HEK293 (cell line): ENCODE data around the gene SPACA6.

Experiments
- CTCF ChIA-PET: fragments of 350-600 bp; formaldehyde crosslinking; extraction: SDS; loops from one replicate; lab custom pipeline; 2021; ENCODE audit warnings: antibody characterized with exemption; lab: Yijun Ruan, JAX
- POLR2A ChIA-PET: fragments of 300-600 bp; formaldehyde crosslinking; extraction: SDS; loops from one replicate; lab custom pipeline; 2020; ENCODE audit warnings: antibody characterized with exemption, inconsistent platforms; lab: Yijun Ruan, JAX
- H3K27ac ChIP-seq: fragments of 200-500 bp; sonication (Bioruptor generic); 2 replicates; pipeline ENCODE4 v1.5.1; 2014; ENCODE audit warnings: low read depth, low read length, control low read depth, inconsistent platforms; ENCODE audit errors: extremely low read depth
- H3K36me3 ChIP-seq, 2 experiments: fragments of 200-500 bp in 1 of 2; sonication (Bioruptor generic) in 1 of 2; 1 replicate in 1 of 2; 2 replicates in 1 of 2; pipeline ENCODE4 v1.5.1; 2014 to 2017; ENCODE audit warnings: inconsistent platforms in 2 of 2, low read length in 2 of 2; ENCODE audit not compliant: control insufficient read depth in 2 of 2, insufficient read depth in 1 of 2
- H3K4me1 ChIP-seq: fragments of 200-500 bp; sonication (Bioruptor generic); 2 replicates; pipeline ENCODE4 v1.5.1; 2014; ENCODE audit warnings: mild to moderate bottlenecking, low read length, inconsistent platforms; ENCODE audit not compliant: control insufficient read depth, insufficient read depth
- H3K4me3 ChIP-seq: 2 replicates; pipeline ENCODE4 v1.5.1; 2011; ENCODE audit warnings: low read depth, mild to moderate bottlenecking, control low read depth, low read length, moderate library complexity
- H3K9me3 ChIP-seq: fragments of 200-500 bp; sonication (Bioruptor generic); 2 replicates; pipeline ENCODE4 v1.5.1; 2014; ENCODE audit warnings: low read depth, low read length, inconsistent platforms; ENCODE audit not compliant: control insufficient read depth, insufficient read depth
- KLF1 ChIP-seq: fragments of 450-650 bp; formaldehyde crosslinking; IDR thresholded peaks from 2 replicates; pipeline ENCODE4 v1.5.1; 2016; ENCODE audit warnings: missing biosample characterization, missing genetic modification characterization
- RBAK ChIP-seq: fragments of 450-650 bp; formaldehyde crosslinking; IDR thresholded peaks from 2 replicates; pipeline ENCODE4 v1.5.1; 2016; ENCODE audit warnings: missing biosample characterization, missing genetic modification characterization
- ZFP41 ChIP-seq: fragments of 450-650 bp; formaldehyde crosslinking; IDR thresholded peaks from 2 replicates; pipeline ENCODE4 v1.5.1; 2016; ENCODE audit warnings: missing biosample characterization, missing genetic modification characterization, borderline replicate concordance
- ZFP69B ChIP-seq: fragments of 450-650 bp; formaldehyde crosslinking; IDR thresholded peaks from 2 replicates; pipeline ENCODE4 v1.5.1; 2016; ENCODE audit warnings: missing biosample characterization, missing genetic modification characterization
- ZNF16 ChIP-seq: fragments of 450-650 bp; formaldehyde crosslinking; IDR thresholded peaks from 2 replicates; pipeline ENCODE4 v1.5.1; 2016; ENCODE audit warnings: low read depth, missing biosample characterization, missing genetic modification characterization
- ZNF248 ChIP-seq: fragments of 450-650 bp; formaldehyde crosslinking; IDR thresholded peaks from 2 replicates; pipeline ENCODE4 v1.5.1; 2017; ENCODE audit warnings: missing biosample characterization, missing genetic modification characterization
- ZNF274 ChIP-seq, 2 experiments: fragments of 200-500 bp in 1 of 2; fragments of 450-650 bp in 1 of 2; sonication (Bioruptor generic) in 1 of 2; formaldehyde crosslinking in 1 of 2; IDR thresholded peaks; 2 replicates each; pipeline versions ENCODE4 v1.5.1 to v1.6.1; 2014 to 2016; ENCODE audit warnings: borderline replicate concordance in 1 of 2, inconsistent platforms in 1 of 2, low read length in 1 of 2, missing biosample characterization in 1 of 2, missing genetic modification characterization in 1 of 2
- ZNF335 ChIP-seq: fragments of 450-650 bp; formaldehyde crosslinking; conservative IDR thresholded peaks from 2 replicates; pipeline ENCODE4 v1.5.1; 2016; ENCODE audit warnings: missing biosample characterization, missing genetic modification characterization
- ZNF473 ChIP-seq: fragments of 450-650 bp; formaldehyde crosslinking; IDR thresholded peaks from 2 replicates; pipeline ENCODE4 v1.5.1; 2017; ENCODE audit warnings: missing biosample characterization, missing genetic modification characterization
- ZNF544 ChIP-seq: fragments of 450-650 bp; formaldehyde crosslinking; IDR thresholded peaks from 2 replicates; pipeline ENCODE4 v1.5.0; 2017; ENCODE audit warnings: missing biosample characterization, missing genetic modification characterization
- ZNF558 ChIP-seq: fragments of 450-650 bp; formaldehyde crosslinking; IDR thresholded peaks from 2 replicates; pipeline ENCODE4 v1.5.1; 2016; ENCODE audit warnings: missing biosample characterization, missing genetic modification characterization
- ZNF596 ChIP-seq: fragments of 450-650 bp; IDR thresholded peaks from 2 replicates; pipeline ENCODE4 v1.5.0; 2018; ENCODE audit warnings: missing biosample characterization, mild to moderate bottlenecking, missing genetic modification characterization, moderate library complexity
- ZNF621 ChIP-seq: fragments of 450-650 bp; formaldehyde crosslinking; IDR thresholded peaks from 2 replicates; pipeline ENCODE4 v1.5.1; 2017; ENCODE audit warnings: missing biosample characterization, missing genetic modification characterization
- ZNF707 ChIP-seq: fragments of 450-650 bp; formaldehyde crosslinking; IDR thresholded peaks from 2 replicates; pipeline ENCODE4 v1.5.1; 2016; ENCODE audit warnings: missing biosample characterization, missing genetic modification characterization
- ZNF792 ChIP-seq: fragments of 450-650 bp; formaldehyde crosslinking; IDR thresholded peaks from 2 replicates; pipeline ENCODE4 v1.5.1; 2016; ENCODE audit warnings: missing biosample characterization, missing genetic modification characterization
- ZNF843 ChIP-seq: fragments of 450-650 bp; formaldehyde crosslinking; IDR thresholded peaks from 2 replicates; pipeline ENCODE4 v1.5.1; 2016; ENCODE audit warnings: missing biosample characterization, missing genetic modification characterization
- TF ChIP-seq, protein P1 (sequence below): fragments of 450-650 bp; formaldehyde crosslinking; IDR thresholded peaks from 2 replicates; pipeline ENCODE4 v1.5.1; 2016; ENCODE audit warnings: missing biosample characterization, missing genetic modification characterization
- TF ChIP-seq, protein P2 (sequence below): fragments of 450-650 bp; formaldehyde crosslinking; IDR thresholded peaks from 2 replicates; pipeline ENCODE4 v1.5.1; 2016; ENCODE audit warnings: missing biosample characterization, missing genetic modification characterization
- TF ChIP-seq, protein P3 (sequence below): fragments of 450-650 bp; formaldehyde crosslinking; IDR thresholded peaks from 2 replicates; pipeline ENCODE4 v1.5.1; 2016; ENCODE audit warnings: missing biosample characterization, missing genetic modification characterization
- TF ChIP-seq, protein P4 (sequence below): fragments of 450-650 bp; formaldehyde crosslinking; conservative IDR thresholded peaks from 2 replicates; pipeline ENCODE4 v1.5.1; 2016; ENCODE audit warnings: low read depth, missing biosample characterization, missing genetic modification characterization
- TF ChIP-seq, protein P5 (sequence below): sonication (generic); formaldehyde crosslinking; IDR thresholded peaks from 2 replicates; pipeline ENCODE4 v1.8.1; 2022; ENCODE audit warnings: mild to moderate bottlenecking, moderate library complexity, missing genetic modification reagents
- TF ChIP-seq, protein P6 (sequence below): fragments of 450-650 bp; formaldehyde crosslinking; IDR thresholded peaks from 2 replicates; pipeline ENCODE4 v1.5.1; 2016; ENCODE audit warnings: missing biosample characterization, missing genetic modification characterization
- TF ChIP-seq, protein P7 (sequence below): fragments of 450-650 bp; formaldehyde crosslinking; optimal IDR thresholded peaks from 2 replicates; pipeline ENCODE3; 2016; ENCODE audit warnings: missing biosample characterization, mild to moderate bottlenecking, missing genetic modification characterization

Gene SPACA6

DNA sequence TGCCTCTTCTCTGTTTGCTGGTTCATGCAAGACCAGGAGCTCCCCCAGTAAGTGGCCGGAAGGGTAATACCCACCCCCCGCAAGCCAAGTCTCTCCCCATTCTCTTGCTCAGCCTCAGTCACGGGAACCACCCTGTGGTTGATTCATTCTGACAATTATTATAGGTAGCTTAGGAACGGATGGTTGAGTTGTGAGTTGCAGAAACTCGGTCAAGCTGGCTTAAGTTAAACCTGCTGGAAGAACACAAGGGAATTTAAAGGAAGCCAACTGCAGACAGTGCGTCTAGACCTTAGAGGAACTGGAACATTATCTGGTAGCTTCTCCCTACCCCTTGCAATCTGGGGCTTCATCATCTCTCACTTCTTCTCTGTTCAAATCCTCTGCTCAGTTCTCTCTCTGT lies 49.7 kb downstream of the SPACA6 start:
- Histone ChIP-seq H3K9me3 (no peaks in the 10 kb centered on the region; the same call in 1 of the 2 replicates), H3K4me3 (no peak overlapping the region), H3K27ac (no peak overlapping the region), H3K36me3 (no peaks in the 10 kb centered on the region; a peak in 1 of 3 replicates), H3K4me1 (no peaks in the 10 kb centered on the region)
- ChIA-PET CTCF (interaction anchor here (0.9 to 1.1 kb wide), 3 partner anchors 25 to 270 kb away, joined by 4 read pairs; no protein-coding TSS in a partner anchor), POLR2A (interaction anchor here (1.3 kb wide), 1 partner anchor 32 kb away, joined by 3 read pairs; no protein-coding TSS in a partner anchor)
- TF ChIP-seq, protein P1, sequence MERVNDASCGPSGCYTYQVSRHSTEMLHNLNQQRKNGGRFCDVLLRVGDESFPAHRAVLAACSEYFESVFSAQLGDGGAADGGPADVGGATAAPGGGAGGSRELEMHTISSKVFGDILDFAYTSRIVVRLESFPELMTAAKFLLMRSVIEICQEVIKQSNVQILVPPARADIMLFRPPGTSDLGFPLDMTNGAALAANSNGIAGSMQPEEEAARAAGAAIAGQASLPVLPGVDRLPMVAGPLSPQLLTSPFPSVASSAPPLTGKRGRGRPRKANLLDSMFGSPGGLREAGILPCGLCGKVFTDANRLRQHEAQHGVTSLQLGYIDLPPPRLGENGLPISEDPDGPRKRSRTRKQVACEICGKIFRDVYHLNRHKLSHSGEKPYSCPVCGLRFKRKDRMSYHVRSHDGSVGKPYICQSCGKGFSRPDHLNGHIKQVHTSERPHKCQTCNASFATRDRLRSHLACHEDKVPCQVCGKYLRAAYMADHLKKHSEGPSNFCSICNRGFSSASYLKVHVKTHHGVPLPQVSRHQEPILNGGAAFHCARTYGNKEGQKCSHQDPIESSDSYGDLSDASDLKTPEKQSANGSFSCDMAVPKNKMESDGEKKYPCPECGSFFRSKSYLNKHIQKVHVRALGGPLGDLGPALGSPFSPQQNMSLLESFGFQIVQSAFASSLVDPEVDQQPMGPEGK (tag by site-specific recombination): no peak
- TF ChIP-seq ZNF558 (tag by site-specific recombination): no peak
- TF ChIP-seq ZNF843 (tag by site-specific recombination): no peak
- TF ChIP-seq, protein P2, sequence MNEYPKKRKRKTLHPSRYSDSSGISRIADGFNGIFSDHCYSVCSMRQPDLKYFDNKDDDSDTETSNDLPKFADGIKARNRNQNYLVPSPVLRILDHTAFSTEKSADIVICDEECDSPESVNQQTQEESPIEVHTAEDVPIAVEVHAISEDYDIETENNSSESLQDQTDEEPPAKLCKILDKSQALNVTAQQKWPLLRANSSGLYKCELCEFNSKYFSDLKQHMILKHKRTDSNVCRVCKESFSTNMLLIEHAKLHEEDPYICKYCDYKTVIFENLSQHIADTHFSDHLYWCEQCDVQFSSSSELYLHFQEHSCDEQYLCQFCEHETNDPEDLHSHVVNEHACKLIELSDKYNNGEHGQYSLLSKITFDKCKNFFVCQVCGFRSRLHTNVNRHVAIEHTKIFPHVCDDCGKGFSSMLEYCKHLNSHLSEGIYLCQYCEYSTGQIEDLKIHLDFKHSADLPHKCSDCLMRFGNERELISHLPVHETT (tag by site-specific recombination): no peak
- no peak for TF ChIP-seq ZFP41
- no peak for TF ChIP-seq ZNF473 (tag by site-specific recombination)
- TF ChIP-seq, protein P3, sequence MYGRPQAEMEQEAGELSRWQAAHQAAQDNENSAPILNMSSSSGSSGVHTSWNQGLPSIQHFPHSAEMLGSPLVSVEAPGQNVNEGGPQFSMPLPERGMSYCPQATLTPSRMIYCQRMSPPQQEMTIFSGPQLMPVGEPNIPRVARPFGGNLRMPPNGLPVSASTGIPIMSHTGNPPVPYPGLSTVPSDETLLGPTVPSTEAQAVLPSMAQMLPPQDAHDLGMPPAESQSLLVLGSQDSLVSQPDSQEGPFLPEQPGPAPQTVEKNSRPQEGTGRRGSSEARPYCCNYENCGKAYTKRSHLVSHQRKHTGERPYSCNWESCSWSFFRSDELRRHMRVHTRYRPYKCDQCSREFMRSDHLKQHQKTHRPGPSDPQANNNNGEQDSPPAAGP: no peak
- no peak for TF ChIP-seq ZFP69B (tag by site-specific recombination)
- no peak for TF ChIP-seq ZNF274 (IDR thresholded peaks at IDR 0.05; ENCODE audit: low read length)
- no peak for TF ChIP-seq ZNF274 (tag by site-specific recombination; IDR thresholded peaks at IDR 0.05; ENCODE audit: borderline replicate concordance)
- TF ChIP-seq RBAK (tag by site-specific recombination): no peak
- TF ChIP-seq, protein P4, sequence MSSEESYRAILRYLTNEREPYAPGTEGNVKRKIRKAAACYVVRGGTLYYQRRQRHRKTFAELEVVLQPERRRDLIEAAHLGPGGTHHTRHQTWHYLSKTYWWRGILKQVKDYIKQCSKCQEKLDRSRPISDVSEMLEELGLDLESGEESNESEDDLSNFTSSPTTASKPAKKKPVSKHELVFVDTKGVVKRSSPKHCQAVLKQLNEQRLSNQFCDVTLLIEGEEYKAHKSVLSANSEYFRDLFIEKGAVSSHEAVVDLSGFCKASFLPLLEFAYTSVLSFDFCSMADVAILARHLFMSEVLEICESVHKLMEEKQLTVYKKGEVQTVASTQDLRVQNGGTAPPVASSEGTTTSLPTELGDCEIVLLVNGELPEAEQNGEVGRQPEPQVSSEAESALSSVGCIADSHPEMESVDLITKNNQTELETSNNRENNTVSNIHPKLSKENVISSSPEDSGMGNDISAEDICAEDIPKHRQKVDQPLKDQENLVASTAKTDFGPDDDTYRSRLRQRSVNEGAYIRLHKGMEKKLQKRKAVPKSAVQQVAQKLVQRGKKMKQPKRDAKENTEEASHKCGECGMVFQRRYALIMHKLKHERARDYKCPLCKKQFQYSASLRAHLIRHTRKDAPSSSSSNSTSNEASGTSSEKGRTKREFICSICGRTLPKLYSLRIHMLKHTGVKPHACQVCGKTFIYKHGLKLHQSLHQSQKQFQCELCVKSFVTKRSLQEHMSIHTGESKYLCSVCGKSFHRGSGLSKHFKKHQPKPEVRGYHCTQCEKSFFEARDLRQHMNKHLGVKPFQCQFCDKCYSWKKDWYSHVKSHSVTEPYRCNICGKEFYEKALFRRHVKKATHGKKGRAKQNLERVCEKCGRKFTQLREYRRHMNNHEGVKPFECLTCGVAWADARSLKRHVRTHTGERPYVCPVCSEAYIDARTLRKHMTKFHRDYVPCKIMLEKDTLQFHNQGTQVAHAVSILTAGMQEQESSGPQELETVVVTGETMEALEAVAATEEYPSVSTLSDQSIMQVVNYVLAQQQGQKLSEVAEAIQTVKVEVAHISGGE: no peak
- no peak for TF ChIP-seq ZNF335
- TF ChIP-seq, protein P5, sequence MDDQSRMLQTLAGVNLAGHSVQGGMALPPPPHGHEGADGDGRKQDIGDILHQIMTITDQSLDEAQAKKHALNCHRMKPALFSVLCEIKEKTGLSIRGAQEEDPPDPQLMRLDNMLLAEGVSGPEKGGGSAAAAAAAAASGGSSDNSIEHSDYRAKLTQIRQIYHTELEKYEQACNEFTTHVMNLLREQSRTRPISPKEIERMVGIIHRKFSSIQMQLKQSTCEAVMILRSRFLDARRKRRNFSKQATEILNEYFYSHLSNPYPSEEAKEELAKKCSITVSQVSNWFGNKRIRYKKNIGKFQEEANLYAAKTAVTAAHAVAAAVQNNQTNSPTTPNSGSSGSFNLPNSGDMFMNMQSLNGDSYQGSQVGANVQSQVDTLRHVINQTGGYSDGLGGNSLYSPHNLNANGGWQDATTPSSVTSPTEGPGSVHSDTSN (CRISPR knock-in tag): no peak

DNA sequence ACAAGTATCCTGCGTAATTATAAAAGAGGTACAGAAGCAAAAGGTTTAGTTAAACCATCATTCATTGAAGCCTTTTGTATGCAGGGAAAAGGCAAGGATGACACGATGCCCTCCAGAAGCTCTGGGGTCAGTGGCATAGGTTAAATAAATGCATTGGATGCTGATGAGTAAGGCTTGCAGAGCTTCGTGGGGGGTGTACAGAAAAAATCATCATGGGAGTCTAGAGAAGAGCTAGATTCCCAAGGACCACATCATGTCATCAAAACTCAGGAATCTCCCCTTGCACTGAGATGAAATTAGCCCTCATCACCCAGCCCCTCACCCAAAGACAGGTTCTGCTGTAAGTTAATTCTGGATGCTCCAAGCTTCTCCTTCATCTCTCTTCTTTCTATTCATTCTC lies 50.3 kb downstream of the SPACA6 start:
- CTCF ChIA-PET: interaction anchor here (0.5 to 1.9 kb wide), 2 partner anchors 82 to 304 kb away, joined by 5 to 6 read pairs; no protein-coding TSS in a partner anchor
- TF ChIP-seq, protein P6, sequence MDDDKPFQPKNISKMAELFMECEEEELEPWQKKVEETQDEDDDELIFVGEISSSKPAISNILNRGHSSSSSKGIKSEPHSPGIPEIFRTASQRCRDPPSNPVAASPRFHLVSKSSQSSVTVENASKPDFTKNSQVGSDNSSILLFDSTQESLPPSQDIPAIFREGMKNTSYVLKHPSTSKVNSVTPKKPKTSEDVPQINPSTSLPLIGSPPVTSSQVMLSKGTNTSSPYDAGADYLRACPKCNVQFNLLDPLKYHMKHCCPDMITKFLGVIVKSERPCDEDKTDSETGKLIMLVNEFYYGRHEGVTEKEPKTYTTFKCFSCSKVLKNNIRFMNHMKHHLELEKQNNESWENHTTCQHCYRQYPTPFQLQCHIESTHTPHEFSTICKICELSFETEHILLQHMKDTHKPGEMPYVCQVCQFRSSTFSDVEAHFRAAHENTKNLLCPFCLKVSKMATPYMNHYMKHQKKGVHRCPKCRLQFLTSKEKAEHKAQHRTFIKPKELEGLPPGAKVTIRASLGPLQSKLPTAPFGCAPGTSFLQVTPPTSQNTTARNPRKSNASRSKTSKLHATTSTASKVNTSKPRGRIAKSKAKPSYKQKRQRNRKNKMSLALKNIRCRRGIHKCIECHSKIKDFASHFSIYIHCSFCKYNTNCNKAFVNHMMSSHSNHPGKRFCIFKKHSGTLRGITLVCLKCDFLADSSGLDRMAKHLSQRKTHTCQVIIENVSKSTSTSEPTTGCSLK: no peak
- TF ChIP-seq ZNF707 (tag by site-specific recombination) (no peak), ZNF596 (no peak), ZNF248 (tag by site-specific recombination) (no peak), KLF1 (tag by site-specific recombination) (no peak), ZNF792 (tag by site-specific recombination) (no peak), ZNF16 (no peak), ZNF621 (tag by site-specific recombination) (no peak), ZNF544 (tag by site-specific recombination) (no peak)
- TF ChIP-seq, protein P7, sequence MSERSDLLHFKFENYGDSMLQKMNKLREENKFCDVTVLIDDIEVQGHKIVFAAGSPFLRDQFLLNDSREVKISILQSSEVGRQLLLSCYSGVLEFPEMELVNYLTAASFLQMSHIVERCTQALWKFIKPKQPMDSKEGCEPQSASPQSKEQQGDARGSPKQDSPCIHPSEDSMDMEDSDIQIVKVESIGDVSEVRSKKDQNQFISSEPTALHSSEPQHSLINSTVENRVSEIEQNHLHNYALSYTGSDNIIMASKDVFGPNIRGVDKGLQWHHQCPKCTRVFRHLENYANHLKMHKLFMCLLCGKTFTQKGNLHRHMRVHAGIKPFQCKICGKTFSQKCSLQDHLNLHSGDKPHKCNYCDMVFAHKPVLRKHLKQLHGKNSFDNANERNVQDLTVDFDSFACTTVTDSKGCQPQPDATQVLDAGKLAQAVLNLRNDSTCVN (tag by site-specific recombination): no peak

More for the DNA sequence above, 50.3 kb downstream of the SPACA6 start:
- H3K27ac ChIP-seq: no peak overlapping the region
- H3K36me3 ChIP-seq: no peaks in the 10 kb centered on the region; a peak in 1 of 3 replicates
- H3K4me1 ChIP-seq: no peaks in the 10 kb centered on the region
- POLR2A ChIA-PET: no interaction called here
- no peak overlapping the region for H3K4me3 ChIP-seq
- no peaks in the 10 kb centered on the region; the same call in 1 of the 2 replicates for H3K9me3 ChIP-seq
